ENCODE measurements around the gene HSD17B2. TPM values are rescaled to one million over a fixed set of nuclear protein-coding genes. Genes with fewer than 3 reads are reported as not detected.

The HSD17B2 gene
- total RNA-seq, 2 donors from 2014 or later = 44.6 to 69.2 TPM

DNA sequence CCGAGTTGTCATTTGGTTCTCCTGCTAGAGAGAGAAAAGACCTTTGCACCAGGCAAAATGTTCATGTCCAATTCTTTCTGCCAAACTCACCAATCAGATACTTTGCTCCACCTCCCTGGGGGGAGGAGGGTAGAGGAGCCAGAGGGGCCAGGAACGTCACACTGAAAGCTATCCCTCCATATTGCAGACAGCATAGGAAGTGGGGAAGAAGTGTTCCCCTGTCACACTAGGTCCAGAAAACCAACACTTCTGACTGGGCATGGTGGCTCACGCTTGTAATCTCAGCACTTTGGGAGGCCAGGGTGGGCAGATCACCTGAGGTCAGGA lies 9.5 kb downstream of the HSD17B2 start:
- H3K9ac ChIP-seq (ENCODE audit: low read depth in 2 of 2, low read length in 2 of 2) = no peak overlapping the region
- H3K27me3 ChIP-seq = no peaks in the 10 kb centered on the region
- H3K4me1 ChIP-seq = no peaks in the 10 kb centered on the region
- no peaks in the 10 kb centered on the region for H3K36me3 ChIP-seq
- intact Hi-C loops (cut with DNase I) = no loop called here
- TF ChIP-seq, protein P1, sequence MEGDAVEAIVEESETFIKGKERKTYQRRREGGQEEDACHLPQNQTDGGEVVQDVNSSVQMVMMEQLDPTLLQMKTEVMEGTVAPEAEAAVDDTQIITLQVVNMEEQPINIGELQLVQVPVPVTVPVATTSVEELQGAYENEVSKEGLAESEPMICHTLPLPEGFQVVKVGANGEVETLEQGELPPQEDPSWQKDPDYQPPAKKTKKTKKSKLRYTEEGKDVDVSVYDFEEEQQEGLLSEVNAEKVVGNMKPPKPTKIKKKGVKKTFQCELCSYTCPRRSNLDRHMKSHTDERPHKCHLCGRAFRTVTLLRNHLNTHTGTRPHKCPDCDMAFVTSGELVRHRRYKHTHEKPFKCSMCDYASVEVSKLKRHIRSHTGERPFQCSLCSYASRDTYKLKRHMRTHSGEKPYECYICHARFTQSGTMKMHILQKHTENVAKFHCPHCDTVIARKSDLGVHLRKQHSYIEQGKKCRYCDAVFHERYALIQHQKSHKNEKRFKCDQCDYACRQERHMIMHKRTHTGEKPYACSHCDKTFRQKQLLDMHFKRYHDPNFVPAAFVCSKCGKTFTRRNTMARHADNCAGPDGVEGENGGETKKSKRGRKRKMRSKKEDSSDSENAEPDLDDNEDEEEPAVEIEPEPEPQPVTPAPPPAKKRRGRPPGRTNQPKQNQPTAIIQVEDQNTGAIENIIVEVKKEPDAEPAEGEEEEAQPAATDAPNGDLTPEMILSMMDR (IDR thresholded peaks at IDR 0.05) = no peak
- no peak for DNase-seq
- no peaks in the 10 kb centered on the region for H3K9me3 ChIP-seq
- H3K27ac ChIP-seq = no peak overlapping the region
- H3K4me3 ChIP-seq = no peak overlapping the region

DNA sequence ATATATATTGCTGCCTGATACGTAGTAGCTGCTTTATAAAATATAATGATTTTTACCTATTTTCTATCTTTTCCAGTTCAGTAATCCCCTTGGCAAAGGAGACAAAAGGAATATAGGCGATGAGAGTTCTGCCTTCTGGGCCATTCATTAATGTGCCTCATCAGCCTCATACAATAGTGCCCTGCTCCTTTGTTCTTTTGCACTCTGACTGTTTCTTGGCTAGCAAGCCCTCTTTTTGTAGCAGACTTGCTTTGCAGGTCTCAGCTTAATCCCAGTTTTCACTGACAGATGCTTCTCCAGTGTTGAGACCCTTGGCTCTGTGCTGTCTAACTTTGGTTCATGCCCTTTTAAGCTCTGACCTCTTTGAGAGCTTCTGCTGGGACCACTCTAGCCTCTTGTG lies 10.4 kb downstream of the HSD17B2 start:
- intact Hi-C loops (cut with DNase I) = no loop called here
- TF ChIP-seq, protein P1 (IDR thresholded peaks at IDR 0.05) = no peak
- Histone ChIP-seq H3K4me3 (no peak overlapping the region), H3K4me1 (no peaks in the 10 kb centered on the region), H3K9me3 (no peaks in the 10 kb centered on the region), H3K36me3 (no peaks in the 10 kb centered on the region), H3K27ac (no peak overlapping the region), H3K9ac (ENCODE audit: low read depth in 2 of 2, low read length in 2 of 2) (no peak overlapping the region), H3K27me3 (no peaks in the 10 kb centered on the region)
- DNase-seq = no peak

DNA sequence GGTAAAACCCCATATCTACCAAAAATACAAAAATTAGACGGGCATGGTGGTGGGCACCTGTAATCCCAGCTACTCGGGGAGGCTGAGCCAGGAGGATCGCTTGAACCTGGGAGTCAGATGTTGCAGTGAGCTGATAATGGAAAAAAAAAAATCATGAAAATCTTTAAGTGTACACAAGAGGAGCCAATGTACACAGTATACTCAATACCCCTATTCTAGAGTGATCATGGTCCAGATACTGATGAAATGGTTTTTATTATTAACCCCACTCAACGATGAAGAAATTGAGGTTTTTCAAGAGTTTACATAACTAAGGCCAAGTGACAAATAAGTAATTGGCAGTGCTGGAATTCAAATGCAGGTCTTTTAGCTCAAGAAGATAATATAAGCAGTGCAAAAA lies 11.5 kb downstream of the HSD17B2 start:
- Histone ChIP-seq H3K36me3 (no peaks in the 10 kb centered on the region), H3K9ac (ENCODE audit: low read depth in 2 of 2, low read length in 2 of 2) (no peak overlapping the region), H3K9me3 (no peaks in the 10 kb centered on the region), H3K27ac (no peak overlapping the region), H3K4me3 (no peak overlapping the region), H3K27me3 (no peaks in the 10 kb centered on the region), H3K4me1 (no peaks in the 10 kb centered on the region)
- intact Hi-C loops (cut with DNase I) = no loop called here
- TF ChIP-seq, protein P1 (IDR thresholded peaks at IDR 0.05) = no peak
- no peak for DNase-seq

DNA sequence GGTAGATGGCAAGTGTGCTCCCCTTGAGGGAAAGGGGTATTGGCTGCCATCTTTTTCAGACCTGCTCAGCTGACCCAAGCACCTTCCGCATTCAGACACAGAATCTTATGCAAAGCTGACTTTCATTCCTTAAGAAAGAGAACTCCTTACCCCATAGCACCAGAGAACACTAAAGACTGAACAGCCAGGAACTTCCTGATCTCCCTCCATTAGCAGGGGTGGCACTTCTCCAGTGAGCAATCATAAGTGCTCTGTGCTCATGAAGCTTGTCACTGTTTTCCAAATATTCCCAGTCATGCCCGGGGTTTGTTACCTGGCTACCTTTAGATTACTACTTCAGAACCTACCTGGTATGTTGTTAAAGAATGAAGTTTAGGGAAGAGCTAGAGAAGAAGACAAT lies 11.9 kb downstream of the HSD17B2 start:
- TF ChIP-seq, protein P1 (IDR thresholded peaks at IDR 0.05) = no peak
- intact Hi-C loops (cut with DNase I) = no loop called here
- H3K9me3 ChIP-seq = no peaks in the 10 kb centered on the region
- H3K9ac ChIP-seq (ENCODE audit: low read depth in 2 of 2, low read length in 2 of 2) = no peak overlapping the region
- no peaks in the 10 kb centered on the region for H3K27me3 ChIP-seq
- H3K4me1 ChIP-seq = no peaks in the 10 kb centered on the region
- DNase-seq = no peak
- H3K4me3 ChIP-seq = no peak overlapping the region
- H3K27ac ChIP-seq = no peak overlapping the region
- H3K36me3 ChIP-seq = no peaks in the 10 kb centered on the region

DNA sequence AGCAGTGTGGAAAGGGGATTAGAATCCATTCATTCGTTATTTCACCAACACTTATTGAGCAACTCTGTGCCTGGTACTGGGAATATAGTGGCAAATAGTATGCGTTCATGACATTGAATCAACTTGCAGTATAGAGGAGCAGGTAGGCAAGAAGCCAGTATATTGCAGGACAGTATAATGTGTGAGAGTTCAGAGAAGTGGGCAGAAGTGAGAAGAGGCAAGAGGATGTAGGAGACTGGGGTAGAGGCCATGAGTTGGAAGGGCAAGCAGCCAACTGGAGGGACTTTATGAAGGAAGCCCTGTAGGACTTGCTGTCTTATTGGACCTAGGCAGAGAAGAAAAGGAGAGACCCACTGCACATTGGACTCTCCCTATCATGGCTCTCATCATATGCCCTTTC lies 12.3 kb downstream of the HSD17B2 start:
- H3K4me3 ChIP-seq = no peak overlapping the region
- TF ChIP-seq, protein P1 (IDR thresholded peaks at IDR 0.05) = no peak
- no peaks in the 10 kb centered on the region for H3K36me3 ChIP-seq
- intact Hi-C loops (cut with DNase I) = no loop called here
- H3K9ac ChIP-seq (ENCODE audit: low read depth in 2 of 2, low read length in 2 of 2) = no peak overlapping the region
- no peaks in the 10 kb centered on the region for H3K9me3 ChIP-seq
- H3K4me1 ChIP-seq = no peaks in the 10 kb centered on the region
- DNase-seq = no peak
- no peaks in the 10 kb centered on the region for H3K27me3 ChIP-seq
- H3K27ac ChIP-seq = no peak overlapping the region

DNA sequence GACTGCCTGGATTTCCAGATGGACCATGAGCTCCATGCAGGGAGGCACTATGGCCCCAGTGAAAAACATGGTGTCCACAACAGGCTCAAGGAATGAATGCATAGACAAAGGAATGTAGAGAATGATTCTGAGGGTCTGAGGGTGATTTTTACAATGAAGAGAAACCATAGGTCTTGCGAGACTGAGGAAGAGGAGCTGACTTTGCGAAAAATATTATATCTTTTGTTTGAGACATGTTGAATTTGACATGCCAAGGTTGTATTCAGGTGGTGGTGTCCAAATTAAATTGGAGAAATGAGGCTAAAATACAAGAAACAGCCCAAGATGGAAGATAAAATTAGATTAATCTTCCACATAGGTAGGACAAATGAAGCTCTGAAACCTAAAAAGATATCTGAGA lies 12.7 kb downstream of the HSD17B2 start:
- Histone ChIP-seq H3K9me3 (no peaks in the 10 kb centered on the region), H3K27me3 (no peaks in the 10 kb centered on the region), H3K4me1 (no peaks in the 10 kb centered on the region), H3K27ac (no peak overlapping the region), H3K4me3 (no peak overlapping the region), H3K9ac (ENCODE audit: low read depth in 2 of 2, low read length in 2 of 2) (no peak overlapping the region), H3K36me3 (no peaks in the 10 kb centered on the region)
- intact Hi-C loops (cut with DNase I) = no loop called here
- TF ChIP-seq, protein P1 (IDR thresholded peaks at IDR 0.05) = no peak
- no peak for DNase-seq
